Heart left ventricle (tissue), 16 donors: ENCODE data around the gene KRT17. TPM values are rescaled to one million over a fixed set of nuclear protein-coding genes. Genes with fewer than 3 reads are reported as not detected.

Experiments
- ATAC-seq, 4 donors: fragments of 200-7000 bp; cut with Tn5 transposase; one replicate each; pipeline ENCODE4 v1.9.1; 2020 to 2022; ENCODE audit warnings: moderate library complexity in 4 of 4, mild to moderate bottlenecking in 3 of 4, moderate number of reproducible peaks in 1 of 4
- DNase-seq, 5 donors: peaks; one replicate each; pipeline ENCODE4 v3.0.0-alpha.2; 2020
- H3K27ac ChIP-seq, 12 donors: fragments of 200-600 bp; sonication (generic) in 4 of 12; one replicate each; pipeline versions ENCODE4 v1.5.0 to v1.8.0; 2016 to 2022; ENCODE audit warnings: mild to moderate bottlenecking in 2 of 12
- H3K27me3 ChIP-seq, 9 donors: fragments of 200-600 bp; sonication (generic) in 2 of 9; one replicate each; pipeline versions ENCODE4 v1.5.1 to v1.8.0; 2016 to 2022; ENCODE audit warnings: mild to moderate bottlenecking in 3 of 9
- H3K36me3 ChIP-seq, 9 donors: fragments of 200-600 bp; sonication (generic) in 2 of 9; one replicate each; pipeline versions ENCODE4 v1.5.0 to v1.8.0; 2018 to 2022; ENCODE audit warnings: mild to moderate bottlenecking in 2 of 9
- H3K4me1 ChIP-seq, 12 donors: fragments of 200-600 bp; sonication (generic) in 4 of 12; one replicate each; pipeline versions ENCODE4 v1.5.0 to v1.8.0; 2016 to 2022; ENCODE audit warnings: mild to moderate bottlenecking in 3 of 12
- H3K4me3 ChIP-seq, 12 donors: fragments of 200-600 bp; sonication (generic) in 4 of 12; one replicate each; pipeline versions ENCODE4 v1.5.0 to v1.8.0; 2017 to 2022; ENCODE audit warnings: mild to moderate bottlenecking in 9 of 12, moderate library complexity in 4 of 12
- H3K9me3 ChIP-seq, 12 donors: fragments of 200-600 bp; sonication (generic) in 4 of 12; one replicate each; pipeline versions ENCODE4 v1.5.0 to v1.8.0; 2016 to 2022; ENCODE audit warnings: mild to moderate bottlenecking in 1 of 12
- CTCF ChIP-seq, 12 donors: fragments of 200-600 bp; sonication (generic) in 4 of 12; IDR thresholded peaks; one replicate each; pipeline versions ENCODE4 v1.5.0 to v1.8.0; 2018 to 2022; ENCODE audit warnings: antibody characterized with exemption in 12 of 12, mild to moderate bottlenecking in 5 of 12
- POLR2A ChIP-seq, 2 donors: fragments of 450-650 bp; IDR thresholded peaks; one replicate each; pipeline ENCODE4 v1.6.1; 2017; ENCODE audit warnings: antibody characterized with exemption in 2 of 2, mild to moderate bottlenecking in 2 of 2, moderate library complexity in 2 of 2
- WGBS, 4 donors: extraction: QIAGEN DNeasy Blood & Tissue Kit in 2 of 4; methylation state at CpG; one replicate each; pipeline versions ENCODE4 v1.1.5 to v1.1.7; 2013 to 2018; 5-methylcytosine and 5-hydroxymethylcytosine counted together
- intact Hi-C, 10 donors: fragments of 100-400 bp; cut with DNase I; formaldehyde crosslinking; loops; one replicate each; pipeline versions ENCODE4 v1.11.1 to v1.14.2; 2022
- polyA plus RNA-seq, 2 donors: library from polyadenylated mRNA; stranded (reverse); fragments of 200-250 nt; gene quantifications; one replicate each; pipeline ENCODE4 v1.2.3, GENCODE V29; 2013
- total RNA-seq, 9 donors: library from RNA; depleted of rRNA in 2 of 9; stranded (reverse); fragments of >200 nt in 2 of 9; fragmentation: NEBNext Ultra II Directional in 3 of 9; extraction: Animal tissue kit (Norgen Biotek cat#: 25700) in 3 of 9; gene quantifications; one replicate each; pipeline versions ENCODE4 v1.1.0 to v1.2.4, GENCODE V29; 2016 to 2023
- donor health status: ischemic (EF 13 %, LVEDD 7.1; RV severe dilation, severe dysfunction).
- donor health status: healthy with polysubstance abuse.
- donor health status: DM: no; HTN: yes; CAD: no.
- donor health status: DM: no; HTN: no; CAD: no.
- donor health status: ischemic (EF 25% LVEDD 6.9; RV normal size, moderate dysfunction).
- donor health status: ischemic (EF 25% LVEDD 5.7; RV mildly dilated, moderate dysfunction).
- donor health status: healthy.
- donor health status: DM: yes; HTN: yes; CAD: no.
- donor health status: ischemic (EF 35%, LVEDD 5.7; RV mildly dilated, moderate dysfunction).
- donor health status: nonischemic (EF 11% LVEDD 7.7; RV severe dilation, severe dysfunction).
- donor health status: DM: yes; HTN: yes; CAD: no.
- donor health status: PGD.
- donor health status: ischemic (EF 29% LVEDD 5.4; RV normal size, mild dysfunction).
- donor health status: nonischemic (EF 23%, LVEDD 6.1; RV moderate dilation, normal function).

KRT17 gene
- total and polyA plus RNA-seq, 11 donors, result 0.60 TPM; not detected in 10

GRCh38 chr17:41660221-41660711, 35.9 kb upstream of the KRT17 start:
- Histone ChIP-seq H3K27ac (no peak overlapping the region), H3K4me3 (no peak overlapping the region), H3K27me3 (no peaks in the 10 kb centered on the region), H3K4me1 (peaks cover 0 to 2% (median 0%) of the 10 kb centered on the region in 12 donors), H3K36me3 (no peaks in the 10 kb centered on the region), H3K9me3 (no peaks in the 10 kb centered on the region)
- DNase-seq (peak in 1 of 5 donors; percentile 31), ATAC-seq (no peak)
- 63 to 84% (median 67%) methylated on average over 5 to 8 of the region's 8 CpGs for WGBS, 4 donors
- TF ChIP-seq POLR2A (IDR thresholded peaks at IDR 0.05), result no peak
- no peak for TF ChIP-seq CTCF (IDR thresholded peaks at IDR 0.05)
- intact Hi-C loops, result loop anchor here (2.0 to 10.0 kb wide), 12 partner anchors 108 to 1055 kb away; no protein-coding TSS in a partner anchor

DNA sequence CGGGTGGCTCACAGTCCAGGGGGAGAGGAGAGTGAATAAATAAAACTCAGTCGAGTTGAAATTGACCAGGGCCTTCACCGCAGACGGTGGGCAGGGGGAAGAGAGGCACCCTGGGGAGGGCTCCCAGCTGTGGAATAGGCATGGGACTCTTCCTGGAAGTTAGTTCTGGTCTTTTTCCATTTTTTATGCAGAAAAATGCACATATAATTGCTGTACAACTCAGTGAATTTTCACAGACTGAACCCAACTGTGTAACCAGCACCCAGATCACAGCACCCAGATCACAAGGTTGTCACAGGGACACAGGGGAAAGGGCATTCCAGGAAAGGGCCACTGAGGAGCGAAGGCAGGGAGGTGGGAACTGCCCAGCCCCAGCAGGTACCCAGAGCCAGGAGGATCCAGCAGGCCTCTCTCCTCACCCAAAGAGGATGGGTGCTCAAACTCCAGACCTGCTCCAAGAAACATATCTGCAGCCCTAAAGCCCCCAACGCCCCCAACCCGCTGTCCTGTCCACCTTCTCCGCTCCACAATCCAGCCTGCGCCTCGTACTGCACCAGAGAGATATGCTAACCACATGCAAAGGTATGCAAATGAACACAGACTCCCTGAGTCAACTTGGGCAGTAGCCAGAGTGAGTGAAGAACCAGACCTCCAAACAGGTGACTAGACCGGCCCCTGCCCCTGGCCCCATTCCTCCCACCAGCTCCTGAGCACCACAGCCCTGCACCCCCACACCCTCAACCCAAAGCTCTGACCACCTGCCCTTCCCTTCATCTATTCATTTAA, 35.2 kb upstream of the KRT17 start:
- Histone ChIP-seq H3K27me3 (no peaks in the 10 kb centered on the region), H3K27ac (no peak overlapping the region), H3K9me3 (no peaks in the 10 kb centered on the region), H3K4me1 (peaks cover 0 to 2% (median 0%) of the 10 kb centered on the region in 12 donors), H3K36me3 (no peaks in the 10 kb centered on the region), H3K4me3 (no peak overlapping the region)
- WGBS, 4 donors, result 81 to 87% (median 82%) methylated on average over 11 of the region's 11 CpGs
- DNase-seq (peak in 1 of 5 donors; percentile 39), ATAC-seq (no peak)
- intact Hi-C loops, result loop anchor here (2.0 to 10.0 kb wide), 12 partner anchors 107 to 1055 kb away; no protein-coding TSS in a partner anchor
- no peak for TF ChIP-seq CTCF (IDR thresholded peaks at IDR 0.05)
- TF ChIP-seq POLR2A (IDR thresholded peaks at IDR 0.05), result no peak

GRCh38 chr17:41658846-41659245, 34.5 kb upstream of the KRT17 start:
- intact Hi-C loops, result no loop called here
- no peak overlapping the region for H3K4me3 ChIP-seq
- DNase-seq (peak in 1 of 5 donors; percentile 50), ATAC-seq (no peak)
- no peaks in the 10 kb centered on the region for H3K9me3 ChIP-seq
- WGBS, 4 donors, result 88 to 90% (median 89%) methylated on average over 4 to 5 of the region's 5 CpGs; no CpG with 5 or more reads in 1 of the 4 donors
- TF ChIP-seq CTCF (IDR thresholded peaks at IDR 0.05) (no peak), POLR2A (IDR thresholded peaks at IDR 0.05) (no peak)
- peaks cover 0 to 2% (median 0%) of the 10 kb centered on the region in 12 donors for H3K4me1 ChIP-seq
- no peak overlapping the region for H3K27ac ChIP-seq
- no peaks in the 10 kb centered on the region for H3K27me3 ChIP-seq
- H3K36me3 ChIP-seq, result no peaks in the 10 kb centered on the region

DNA sequence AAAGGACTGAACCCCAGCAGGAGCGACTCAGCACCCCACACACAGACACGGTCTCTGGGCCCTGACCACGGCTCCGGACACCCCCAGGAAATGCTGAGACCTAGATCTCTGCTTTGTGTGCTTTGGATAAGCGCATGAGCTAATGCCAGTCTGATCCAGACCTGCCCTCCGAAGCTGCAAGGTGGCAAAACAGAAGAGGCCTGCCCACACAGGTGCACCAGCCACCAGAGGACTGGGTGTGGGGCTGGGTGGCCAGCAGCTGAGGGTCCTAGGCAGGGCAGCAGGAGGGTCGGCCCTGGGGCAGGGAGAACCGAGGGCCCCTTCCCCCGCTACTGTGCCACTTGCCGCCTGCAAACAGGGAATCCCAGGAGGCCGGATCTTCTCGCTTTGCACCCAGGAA, 33.6 kb upstream of the KRT17 start:
- Histone ChIP-seq H3K27ac (no peak overlapping the region), H3K36me3 (no peaks in the 10 kb centered on the region), H3K4me3 (no peak overlapping the region), H3K27me3 (no peaks in the 10 kb centered on the region), H3K9me3 (no peaks in the 10 kb centered on the region), H3K4me1 (peaks cover 0 to 2% (median 0%) of the 10 kb centered on the region in 12 donors)
- no peak for TF ChIP-seq POLR2A (IDR thresholded peaks at IDR 0.05)
- no peak for TF ChIP-seq CTCF (IDR thresholded peaks at IDR 0.05)
- no peak for ATAC-seq
- intact Hi-C loops, result no loop called here
- 89 to 92% (median 91%) methylated on average over 9 to 12 of the region's 12 CpGs for WGBS, 4 donors
- peak in 2 of 5 donors; percentile 4 to 46 for DNase-seq
